Measurements from ENCODE around the gene CCL1. TPM values are rescaled to one million over a fixed set of nuclear protein-coding genes. Genes with fewer than 3 reads are reported as not detected.

CCL1 gene
- total and polyA plus RNA-seq, 9 of the 15 experiments (the other 6 are each of a cell fraction or from before 2014, with no cell fraction given) = 0.45 TPM; not detected in 8

- Histone ChIP-seq H4K20me1 (replicated peaks; ENCODE audit: control insufficient read depth, insufficient read depth, low read length) (no peaks in the 10 kb centered on the region), H2AFZ (ENCODE audit: low read depth, low read length) (no peak overlapping the region), H3K4me3 (no peak overlapping the region), H3K36me3 (ENCODE audit: control insufficient read depth, insufficient read depth, low read length) (no peaks in the 10 kb centered on the region), H3K9ac (ENCODE audit: insufficient read depth in 1 of 2, low read depth in 2 of 2, low read length in 2 of 2) (no peak overlapping the region), H3K4me2 (ENCODE audit: insufficient read depth, low read length) (no peak overlapping the region), H3K4me1 (replicated peaks in 1 of 2; ENCODE audit: control insufficient read depth in 2 of 2, insufficient read depth in 2 of 2, low read length in 2 of 2) (peaks cover 0 to 9% of the 10 kb centered on the region in 2 experiments; a peak in 3 of 5 replicates), H3K27ac (ENCODE audit: extremely low read depth, low read depth, low read length) (no peak overlapping the region), H3K79me2 (ENCODE audit: control insufficient read depth, insufficient read depth, low read length) (no peaks in the 10 kb centered on the region), H3K9me1 (ENCODE audit: control insufficient read depth, insufficient read depth, low read length) (no peaks in the 10 kb centered on the region), H3K9me3 (replicated peaks; ENCODE audit: control insufficient read depth, insufficient read depth, low read depth, low read length) (no peaks in the 10 kb centered on the region), H3K27me3 (ENCODE audit: control insufficient read depth in 2 of 2, insufficient read depth in 2 of 2, low read length in 2 of 2) (no peaks in the 10 kb centered on the region; a peak in 1 of 5 replicates)
- DNase-seq (ENCODE audit: extremely low read depth in 1 of 4, low spot score in 3 of 4) (no peak), FAIRE-seq (no peak), ATAC-seq (no peak)
- WGBS (ENCODE audit: insufficient coverage, low coverage, missing lambda C conversion rate) = 19% methylated on average over 1 of the region's 1 CpG
- POLR2A ChIA-PET = interaction anchor here (0.9 to 3.4 kb wide), 2 partner anchors 12 to 16 kb away, joined by 3 to 11 read pairs; no protein-coding TSS in a partner anchor
- in situ Hi-C loops (cut with MboI) = no loop called here
- TF ChIP-seq MAFK (IDR thresholded peaks at IDR 0.05; ENCODE audit: low read length) (no peak), ETS2 (tag; IDR thresholded peaks at IDR 0.05; ENCODE audit: borderline replicate concordance, poor library complexity, severe bottlenecking) (no peak), MTA1 (IDR thresholded peaks at IDR 0.05; ENCODE audit: borderline replicate concordance) (no peak), POLR3A (IDR thresholded peaks at IDR 0.05; ENCODE audit: borderline replicate concordance, extremely low read depth, insufficient read depth, insufficient read length) (no peak), SMARCC2 (IDR thresholded peaks at IDR 0.05; ENCODE audit: low read depth) (no peak), TGIF2 (CRISPR knock-in tag; IDR thresholded peaks at IDR 0.05) (no peak), ARID3A (IDR thresholded peaks at IDR 0.05; ENCODE audit: borderline replicate concordance, low read depth, low read length) (no peak), ARNT (IDR thresholded peaks at IDR 0.05) (no peak), ZNF384 (IDR thresholded peaks at IDR 0.05; ENCODE audit: low read depth, low read length) (no peak), NCOA1 (IDR thresholded peaks at IDR 0.05; ENCODE audit: low read depth) (no peak), DEAF1 (CRISPR knock-in tag; IDR thresholded peaks at IDR 0.05) (no peak), ZNF282 (CRISPR knock-in tag; IDR thresholded peaks at IDR 0.05) (no peak)
- CTCF ChIA-PET (ENCODE audit: low intra/inter-chr PET ratio) = no interaction called here
- BruUV-seq (replicated peaks) = no TSS peak
- intact Hi-C loops (cut with micrococcal nuclease) = no loop called here
These were observed 36.7 kb upstream of the CCL1 start for GRCh38 chr17:34399725-34400124.

Data from K562 (cell line).